ENCODE measurements around the gene HIGD2B. TPM values are rescaled to one million over a fixed set of nuclear protein-coding genes. Genes with fewer than 3 reads are reported as not detected.
"Not testable (repeated sequence)": the region's sequence is repeated elsewhere in the genome, so short reads cannot be mapped to it uniquely, and the experiment has no call there.

Gene HIGD2B
- total RNA-seq, 5 donors from 2014 or later (not counting 1 experiment from before 2014, with no cell fraction given), result 0.33 to 0.45 TPM; not detected in 3

DNA sequence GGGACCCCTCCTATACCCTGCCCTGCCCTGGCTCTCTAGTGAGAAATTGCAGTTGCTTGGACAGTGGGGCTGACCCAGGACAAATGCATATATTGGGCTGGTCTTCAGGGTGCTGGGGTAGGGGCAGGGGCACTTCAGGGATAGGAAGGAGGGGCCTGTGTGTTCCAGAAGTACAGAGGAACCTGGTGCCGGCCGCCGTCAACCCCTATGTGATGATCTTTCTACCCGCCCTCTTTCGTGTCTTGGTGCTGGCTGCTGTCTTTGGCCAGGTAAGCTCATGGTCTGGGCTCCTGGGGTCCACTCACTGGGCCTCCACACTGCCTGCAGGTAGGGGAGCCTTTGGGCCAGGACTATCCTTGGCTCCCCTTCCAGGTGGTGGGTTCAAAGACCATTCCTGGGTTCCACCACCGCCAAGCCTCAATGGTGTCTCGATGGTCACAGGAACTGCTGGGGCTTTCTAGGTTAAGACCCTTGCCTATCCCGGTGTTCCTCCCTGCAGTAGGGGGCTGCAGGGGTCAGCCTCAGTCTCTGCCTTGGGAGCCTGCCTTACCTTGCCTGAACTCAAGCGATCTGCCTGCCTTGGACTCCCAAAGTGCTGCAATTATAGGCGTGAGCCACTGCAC lies 37.2 kb downstream of the HIGD2B start:
- H3K4me1 ChIP-seq (ENCODE audit: control insufficient read depth in 1 of 2, extremely low read depth in 1 of 2, insufficient read depth in 2 of 2, low read length in 2 of 2); H3K27ac Mint-ChIP-seq; H3K4me3 ChIP-seq (ENCODE audit: control insufficient read depth in 1 of 2, extremely low read depth in 1 of 2, low read length in 1 of 2); CTCF ChIA-PET; ATAC-seq (replicated peaks in 1 of 4); H3K9me3 Mint-ChIP-seq; H3K4me3 Mint-ChIP-seq; POLR2A ChIA-PET; H3K36me3 Mint-ChIP-seq; H3K27ac ChIP-seq (ENCODE audit: low read length); H3K9me3 ChIP-seq; H3K27me3 ChIP-seq (replicated peaks in 1 of 2; ENCODE audit: control insufficient read depth in 2 of 2, extremely low read depth in 1 of 2, insufficient read depth in 2 of 2, low read length in 1 of 2); H3K4me1 Mint-ChIP-seq; H3K36me3 ChIP-seq (ENCODE audit: control insufficient read depth in 2 of 2, extremely low read depth in 1 of 2, insufficient read depth in 1 of 2, low read length in 1 of 2); H3K27me3 Mint-ChIP-seq; DNase-seq: not testable (repeated sequence)
- WGBS (ENCODE audit: insufficient coverage), result no CpG with 5 or more reads among the region's 10 CpGs

DNA sequence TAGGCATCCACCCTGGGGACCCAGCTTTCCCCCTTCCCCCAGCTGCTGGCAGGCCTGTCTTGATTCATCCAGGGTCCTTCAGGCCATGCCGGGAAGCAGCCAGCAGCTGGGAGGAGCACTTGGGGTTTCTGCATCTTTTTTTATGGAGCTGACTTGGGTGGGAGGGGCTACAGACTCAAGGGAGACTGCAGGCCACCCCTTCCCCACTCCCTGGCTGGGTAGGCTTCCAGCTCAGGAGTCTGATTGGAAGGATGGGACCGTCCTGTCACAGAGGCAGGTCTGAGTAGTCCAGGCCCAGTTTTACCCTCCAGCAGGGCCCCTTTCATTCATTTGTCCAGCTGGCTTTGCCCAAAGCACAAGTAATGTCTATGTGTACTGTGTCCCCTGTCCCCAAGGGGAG lies 43.7 kb downstream of the HIGD2B start:
- H3K27ac Mint-ChIP-seq; H3K36me3 ChIP-seq (ENCODE audit: control insufficient read depth in 2 of 2, extremely low read depth in 1 of 2, insufficient read depth in 1 of 2, low read length in 1 of 2); H3K27ac ChIP-seq (ENCODE audit: low read length); H3K9me3 Mint-ChIP-seq; POLR2A ChIA-PET; H3K36me3 Mint-ChIP-seq; H3K27me3 Mint-ChIP-seq; CTCF ChIA-PET; H3K4me3 Mint-ChIP-seq; DNase-seq; H3K4me1 ChIP-seq (ENCODE audit: control insufficient read depth in 1 of 2, extremely low read depth in 1 of 2, insufficient read depth in 2 of 2, low read length in 2 of 2); H3K4me3 ChIP-seq (ENCODE audit: control insufficient read depth in 1 of 2, extremely low read depth in 1 of 2, low read length in 1 of 2); ATAC-seq (replicated peaks in 1 of 4); H3K9me3 ChIP-seq; H3K27me3 ChIP-seq (replicated peaks in 1 of 2; ENCODE audit: control insufficient read depth in 2 of 2, extremely low read depth in 1 of 2, insufficient read depth in 2 of 2, low read length in 1 of 2); H3K4me1 Mint-ChIP-seq: not testable (repeated sequence)
- WGBS (ENCODE audit: insufficient coverage), result no CpG with 5 or more reads among the region's 2 CpGs

DNA sequence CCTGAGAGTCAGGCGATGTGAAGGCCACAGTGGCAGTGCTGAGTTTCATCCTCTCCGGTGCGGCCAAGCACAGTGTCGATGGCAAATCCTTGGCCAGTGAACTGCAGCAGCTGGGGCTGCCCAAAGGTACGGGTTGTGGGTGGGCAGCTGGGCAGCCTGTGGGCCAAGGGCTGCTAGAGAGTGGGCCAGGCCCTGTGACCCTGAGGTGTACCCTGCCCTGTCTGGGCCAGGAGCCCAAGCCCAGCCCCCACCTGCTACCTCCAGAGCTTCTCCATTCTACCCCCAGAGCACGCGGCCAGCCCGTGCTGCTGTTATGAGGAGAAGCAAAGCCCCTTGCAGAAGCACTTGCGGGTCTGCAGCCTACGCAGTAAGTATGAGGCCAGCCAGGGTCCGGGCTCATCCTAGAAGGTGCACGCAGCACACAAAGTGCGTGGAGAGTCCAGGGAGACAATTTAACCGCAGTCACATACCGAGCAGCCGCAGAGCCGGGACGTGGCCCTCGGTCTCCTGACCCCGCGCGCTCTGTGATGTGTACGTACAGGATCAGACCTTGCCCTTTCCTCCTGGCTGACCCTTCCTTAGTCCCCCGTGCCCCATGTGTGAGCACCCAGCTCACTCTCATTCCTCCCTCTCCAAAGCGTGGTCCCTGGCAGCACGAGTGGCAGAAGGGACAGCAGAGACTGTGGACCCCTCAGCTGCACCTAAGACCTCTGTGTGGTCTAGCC lies 46.1 kb downstream of the HIGD2B start:
- no CpG with 5 or more reads among the region's 26 CpGs for WGBS (ENCODE audit: insufficient coverage)
- H3K4me1 ChIP-seq (ENCODE audit: control insufficient read depth in 1 of 2, extremely low read depth in 1 of 2, insufficient read depth in 2 of 2, low read length in 2 of 2); H3K9me3 ChIP-seq; ATAC-seq (replicated peaks in 1 of 4); H3K4me3 ChIP-seq (ENCODE audit: control insufficient read depth in 1 of 2, extremely low read depth in 1 of 2, low read length in 1 of 2); H3K27me3 Mint-ChIP-seq; DNase-seq; H3K4me3 Mint-ChIP-seq; CTCF ChIA-PET; H3K27me3 ChIP-seq (replicated peaks in 1 of 2; ENCODE audit: control insufficient read depth in 2 of 2, extremely low read depth in 1 of 2, insufficient read depth in 2 of 2, low read length in 1 of 2); H3K27ac Mint-ChIP-seq; H3K36me3 Mint-ChIP-seq; H3K36me3 ChIP-seq (ENCODE audit: control insufficient read depth in 2 of 2, extremely low read depth in 1 of 2, insufficient read depth in 1 of 2, low read length in 1 of 2); H3K4me1 Mint-ChIP-seq; POLR2A ChIA-PET; H3K9me3 Mint-ChIP-seq; H3K27ac ChIP-seq (ENCODE audit: low read length): not testable (repeated sequence)

DNA sequence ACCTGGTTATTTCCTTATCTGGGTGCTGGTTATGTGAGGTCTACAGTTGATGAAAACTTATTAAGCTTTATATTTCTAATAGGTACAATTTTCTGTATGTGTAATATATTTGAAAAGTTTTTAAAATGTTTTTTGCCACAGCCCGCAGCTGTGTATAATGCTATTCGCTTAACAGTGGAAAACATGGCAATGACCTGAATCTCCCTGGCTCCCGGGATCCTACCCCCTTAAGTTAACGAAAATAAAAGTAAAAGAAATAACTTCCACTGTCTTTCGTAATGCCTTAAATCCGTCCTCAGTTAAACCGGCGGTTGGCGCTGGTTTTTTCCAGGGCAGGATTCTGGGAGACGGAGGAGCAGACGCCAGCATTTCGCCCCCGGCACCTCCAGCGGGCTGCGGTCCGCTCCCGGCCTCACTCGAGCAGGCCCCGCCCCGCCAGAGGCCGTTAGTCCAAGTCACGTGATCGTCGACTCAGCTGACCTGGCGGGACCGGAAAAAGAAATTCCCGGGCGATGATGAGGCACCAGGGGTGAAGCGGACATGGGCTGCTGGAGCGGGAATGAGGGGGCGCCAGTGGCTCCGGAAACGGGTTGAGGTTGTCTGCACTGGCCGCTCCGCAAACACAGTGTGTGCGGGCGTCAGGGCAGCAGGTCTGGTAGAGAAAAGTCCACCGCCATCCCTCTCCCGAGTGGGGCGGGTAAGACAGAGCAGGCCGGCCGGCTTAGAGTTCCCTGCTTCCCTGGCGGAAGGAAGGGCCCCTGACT lies 49.3 kb downstream of the HIGD2B start:
- H3K27me3 Mint-ChIP-seq; H3K36me3 Mint-ChIP-seq; H3K9me3 ChIP-seq; H3K4me1 ChIP-seq (ENCODE audit: control insufficient read depth in 1 of 2, extremely low read depth in 1 of 2, insufficient read depth in 2 of 2, low read length in 2 of 2); H3K4me1 Mint-ChIP-seq; H3K27me3 ChIP-seq (replicated peaks in 1 of 2; ENCODE audit: control insufficient read depth in 2 of 2, extremely low read depth in 1 of 2, insufficient read depth in 2 of 2, low read length in 1 of 2); H3K9me3 Mint-ChIP-seq; POLR2A ChIA-PET; H3K27ac Mint-ChIP-seq; CTCF ChIA-PET; H3K36me3 ChIP-seq (ENCODE audit: control insufficient read depth in 2 of 2, extremely low read depth in 1 of 2, insufficient read depth in 1 of 2, low read length in 1 of 2); H3K27ac ChIP-seq (ENCODE audit: low read length): not testable (repeated sequence)
- ATAC-seq (replicated peaks in 1 of 4) (peak; percentile 50 to 74 (median 64)), DNase-seq (peak in 22 of 35 experiments; percentile 3 to 64 (median 23))
- peak overlapping the region in 1 of 2 donors; percentile 38 for H3K4me3 ChIP-seq (ENCODE audit: control insufficient read depth in 1 of 2, extremely low read depth in 1 of 2, low read length in 1 of 2)
- H3K4me3 Mint-ChIP-seq, result peak overlapping the region in 1 of 3 donors; percentile 49
- WGBS (ENCODE audit: insufficient coverage), result no CpG with 5 or more reads among the region's 43 CpGs

DNA sequence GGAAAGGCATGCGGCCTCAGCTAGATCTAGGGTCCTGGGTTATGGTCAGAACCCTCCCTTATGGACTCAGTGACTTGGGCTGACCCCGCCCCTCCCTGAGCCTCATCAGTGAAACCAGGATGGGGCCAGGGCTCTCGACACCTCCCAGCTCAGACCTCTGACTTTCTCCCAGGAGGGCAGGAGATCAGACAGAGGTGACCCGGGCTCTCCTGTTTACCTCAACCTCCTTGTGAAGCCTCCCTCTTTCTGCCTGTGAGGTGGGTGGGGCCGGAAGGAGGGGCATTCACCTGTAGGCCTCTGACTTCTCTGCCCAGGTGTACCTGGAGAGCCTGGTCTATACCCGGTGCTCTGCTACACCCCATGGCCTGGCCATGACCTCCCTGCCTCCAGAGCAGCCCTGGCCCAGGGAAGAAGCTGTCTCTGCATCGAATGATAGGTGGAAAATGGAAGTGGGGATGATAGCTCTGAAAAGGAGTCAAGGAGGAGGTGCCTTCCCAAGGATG lies 56.9 kb downstream of the HIGD2B start:
- H3K4me3 Mint-ChIP-seq; H3K36me3 ChIP-seq (ENCODE audit: control insufficient read depth in 2 of 2, extremely low read depth in 1 of 2, insufficient read depth in 1 of 2, low read length in 1 of 2); H3K36me3 Mint-ChIP-seq; H3K27me3 Mint-ChIP-seq; H3K27ac ChIP-seq (ENCODE audit: low read length); DNase-seq; H3K9me3 Mint-ChIP-seq; H3K4me1 ChIP-seq (ENCODE audit: control insufficient read depth in 1 of 2, extremely low read depth in 1 of 2, insufficient read depth in 2 of 2, low read length in 2 of 2); ATAC-seq (replicated peaks in 1 of 4); CTCF ChIA-PET; H3K4me1 Mint-ChIP-seq; H3K9me3 ChIP-seq; POLR2A ChIA-PET; H3K27me3 ChIP-seq (replicated peaks in 1 of 2; ENCODE audit: control insufficient read depth in 2 of 2, extremely low read depth in 1 of 2, insufficient read depth in 2 of 2, low read length in 1 of 2); H3K4me3 ChIP-seq (ENCODE audit: control insufficient read depth in 1 of 2, extremely low read depth in 1 of 2, low read length in 1 of 2); H3K27ac Mint-ChIP-seq: not testable (repeated sequence)
- WGBS (ENCODE audit: insufficient coverage), result 83% methylated on average over 3 of the region's 7 CpGs

DNA sequence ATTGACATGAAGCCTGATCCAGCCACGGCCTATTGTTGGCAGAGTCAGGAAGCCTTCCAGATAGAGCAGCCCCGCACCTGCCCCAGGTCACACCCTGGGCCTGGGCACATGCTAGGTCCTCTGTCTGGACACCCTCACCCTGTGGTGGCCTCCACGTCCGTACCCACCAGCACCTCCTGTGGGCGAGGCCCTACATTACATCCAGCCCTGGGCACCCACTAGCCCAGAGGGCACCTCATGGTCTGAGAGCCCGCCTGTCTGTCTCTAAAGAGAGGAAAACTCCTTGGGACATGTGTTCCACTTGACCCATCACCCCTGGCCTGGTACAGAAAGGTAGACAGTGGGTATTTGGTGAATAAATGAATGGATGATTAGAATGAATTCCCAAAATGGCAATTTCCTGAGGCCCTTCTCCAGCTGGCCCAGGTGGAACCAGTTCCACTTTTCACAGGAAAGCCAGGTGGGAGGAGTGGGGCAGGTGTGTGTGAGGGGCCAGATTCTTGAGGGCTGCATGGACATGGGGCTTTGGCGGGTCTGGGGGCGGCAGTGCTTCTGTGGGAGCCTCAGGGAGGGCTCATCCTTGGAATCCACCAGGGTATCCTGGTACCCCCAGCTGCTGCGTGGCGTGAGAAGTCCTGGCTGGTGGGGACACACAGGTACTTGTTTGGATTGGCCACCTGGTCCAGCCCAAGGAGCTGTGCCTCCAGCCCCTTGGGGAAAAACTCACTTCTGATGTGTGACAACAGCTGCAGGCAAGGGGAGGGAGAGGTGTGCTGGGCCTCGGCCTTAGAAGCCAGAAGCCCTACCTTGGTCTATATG lies 57.5 kb downstream of the HIGD2B start:
- H3K4me1 ChIP-seq (ENCODE audit: control insufficient read depth in 1 of 2, extremely low read depth in 1 of 2, insufficient read depth in 2 of 2, low read length in 2 of 2); H3K27ac ChIP-seq (ENCODE audit: low read length); CTCF ChIA-PET; H3K4me3 Mint-ChIP-seq; H3K9me3 Mint-ChIP-seq; H3K4me1 Mint-ChIP-seq; H3K27ac Mint-ChIP-seq; POLR2A ChIA-PET; H3K27me3 Mint-ChIP-seq; DNase-seq; ATAC-seq (replicated peaks in 1 of 4); H3K9me3 ChIP-seq; H3K36me3 Mint-ChIP-seq; H3K4me3 ChIP-seq (ENCODE audit: control insufficient read depth in 1 of 2, extremely low read depth in 1 of 2, low read length in 1 of 2); H3K36me3 ChIP-seq (ENCODE audit: control insufficient read depth in 2 of 2, extremely low read depth in 1 of 2, insufficient read depth in 1 of 2, low read length in 1 of 2); H3K27me3 ChIP-seq (replicated peaks in 1 of 2; ENCODE audit: control insufficient read depth in 2 of 2, extremely low read depth in 1 of 2, insufficient read depth in 2 of 2, low read length in 1 of 2): not testable (repeated sequence)
- 87% methylated on average over 7 of the region's 11 CpGs for WGBS (ENCODE audit: insufficient coverage)

Measured in T-cell (primary cell).